Measurements from ENCODE around the gene ALK. TPM values are rescaled to one million over a fixed set of nuclear protein-coding genes. Genes with fewer than 3 reads are reported as not detected.

Gene ALK
- total RNA-seq, 4 donors from 2014 or later = 0.66 TPM; not detected in 3

DNA sequence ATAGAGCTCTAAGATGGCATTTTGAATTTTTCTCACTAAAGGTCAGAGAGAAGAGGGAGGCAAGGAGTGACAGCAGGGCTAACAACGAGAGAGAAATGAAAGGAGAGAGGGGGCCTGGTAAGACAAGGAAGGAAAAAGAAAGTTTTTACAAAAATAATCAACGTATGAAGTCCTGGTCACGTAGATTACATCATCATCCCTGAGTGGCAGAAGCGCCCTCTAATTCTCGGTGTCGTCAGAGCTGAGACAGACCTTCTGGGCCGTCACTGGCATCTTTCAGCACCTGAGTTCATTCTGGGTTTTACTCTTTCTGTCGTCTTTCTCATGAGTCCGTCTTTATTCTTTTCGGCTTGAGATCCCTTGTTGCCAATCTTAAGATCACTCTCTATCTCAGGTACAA is 329.8 kb downstream of the ALK start:
- 89% methylated on average over 10 of the region's 10 CpGs for WGBS, 2 donors
- no peak for DNase-seq (ENCODE audit: low spot score in 2 of 2)
- TF ChIP-seq, protein P1, sequence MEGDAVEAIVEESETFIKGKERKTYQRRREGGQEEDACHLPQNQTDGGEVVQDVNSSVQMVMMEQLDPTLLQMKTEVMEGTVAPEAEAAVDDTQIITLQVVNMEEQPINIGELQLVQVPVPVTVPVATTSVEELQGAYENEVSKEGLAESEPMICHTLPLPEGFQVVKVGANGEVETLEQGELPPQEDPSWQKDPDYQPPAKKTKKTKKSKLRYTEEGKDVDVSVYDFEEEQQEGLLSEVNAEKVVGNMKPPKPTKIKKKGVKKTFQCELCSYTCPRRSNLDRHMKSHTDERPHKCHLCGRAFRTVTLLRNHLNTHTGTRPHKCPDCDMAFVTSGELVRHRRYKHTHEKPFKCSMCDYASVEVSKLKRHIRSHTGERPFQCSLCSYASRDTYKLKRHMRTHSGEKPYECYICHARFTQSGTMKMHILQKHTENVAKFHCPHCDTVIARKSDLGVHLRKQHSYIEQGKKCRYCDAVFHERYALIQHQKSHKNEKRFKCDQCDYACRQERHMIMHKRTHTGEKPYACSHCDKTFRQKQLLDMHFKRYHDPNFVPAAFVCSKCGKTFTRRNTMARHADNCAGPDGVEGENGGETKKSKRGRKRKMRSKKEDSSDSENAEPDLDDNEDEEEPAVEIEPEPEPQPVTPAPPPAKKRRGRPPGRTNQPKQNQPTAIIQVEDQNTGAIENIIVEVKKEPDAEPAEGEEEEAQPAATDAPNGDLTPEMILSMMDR (IDR thresholded peaks at IDR 0.05) = no peak
- no peak for TF ChIP-seq POLR2A (IDR thresholded peaks at IDR 0.05)
- intact Hi-C loops (cut with DNase I; ENCODE audit: low total_unique reads) = no loop called here
- H3K4me3 ChIP-seq (ENCODE audit: low read depth, poor library complexity, severe bottlenecking) = no peak overlapping the region

DNA sequence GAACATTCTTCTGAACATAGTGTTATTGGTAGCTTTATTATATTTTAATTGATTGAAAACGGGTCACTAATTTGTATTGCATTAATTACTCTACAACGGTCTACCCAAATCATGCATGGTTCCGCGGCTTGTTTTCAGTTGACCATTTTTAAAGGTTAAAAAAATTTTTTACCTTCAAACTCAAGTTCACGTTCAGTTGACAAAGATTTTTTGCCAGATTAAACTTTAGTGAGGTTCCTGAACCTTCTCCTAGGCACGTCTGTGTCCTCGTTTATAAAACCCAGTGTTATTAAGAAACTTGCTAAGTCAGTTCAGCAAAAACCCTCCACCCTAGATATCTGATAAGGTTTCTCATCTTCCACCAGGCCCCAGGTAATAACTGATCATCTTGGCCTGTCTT is 331.2 kb downstream of the ALK start:
- no peak for TF ChIP-seq POLR2A (IDR thresholded peaks at IDR 0.05)
- TF ChIP-seq, protein P1 (IDR thresholded peaks at IDR 0.05) = no peak
- 79 to 84% methylated on average over 7 of the region's 7 CpGs for WGBS, 2 donors
- intact Hi-C loops (cut with DNase I; ENCODE audit: low total_unique reads) = no loop called here
- DNase-seq (ENCODE audit: low spot score in 2 of 2) = no peak
- no peak overlapping the region for H3K4me3 ChIP-seq (ENCODE audit: low read depth, poor library complexity, severe bottlenecking)

DNA sequence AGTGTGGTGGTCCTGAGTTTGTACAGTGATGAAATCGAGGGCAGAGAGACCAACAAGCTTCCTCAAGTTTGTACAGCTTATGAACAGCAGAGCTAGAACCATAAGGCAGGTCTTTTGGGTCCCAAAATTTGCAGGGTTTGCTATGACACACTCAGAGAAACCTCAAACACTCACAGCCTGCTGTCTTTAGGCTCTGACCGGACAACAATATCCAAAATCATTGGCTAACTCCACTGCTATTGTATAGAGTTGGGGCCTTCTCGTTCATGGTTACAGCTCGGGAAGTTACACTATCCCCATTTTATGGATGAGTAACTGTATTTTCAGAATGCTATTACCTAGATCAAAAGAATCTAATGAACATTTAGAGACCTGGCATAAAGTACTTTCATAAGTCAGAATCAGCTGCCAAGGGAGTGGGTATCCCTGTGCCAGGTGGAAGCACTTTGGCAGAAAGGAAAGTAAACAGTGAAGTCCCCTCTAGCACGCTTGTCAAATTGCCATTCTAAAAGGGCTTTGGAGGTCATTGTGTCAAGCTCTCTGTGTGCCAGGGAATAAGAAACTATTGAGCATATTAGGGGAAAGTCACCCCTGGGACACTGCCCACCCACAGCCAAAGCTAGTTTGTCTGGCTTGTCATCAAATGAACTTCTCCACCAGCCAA is 331.8 kb downstream of the ALK start:
- whole genome bisulfite sequencing, 2 donors = 82 to 87% methylated on average over 5 of the region's 5 CpGs

DNA sequence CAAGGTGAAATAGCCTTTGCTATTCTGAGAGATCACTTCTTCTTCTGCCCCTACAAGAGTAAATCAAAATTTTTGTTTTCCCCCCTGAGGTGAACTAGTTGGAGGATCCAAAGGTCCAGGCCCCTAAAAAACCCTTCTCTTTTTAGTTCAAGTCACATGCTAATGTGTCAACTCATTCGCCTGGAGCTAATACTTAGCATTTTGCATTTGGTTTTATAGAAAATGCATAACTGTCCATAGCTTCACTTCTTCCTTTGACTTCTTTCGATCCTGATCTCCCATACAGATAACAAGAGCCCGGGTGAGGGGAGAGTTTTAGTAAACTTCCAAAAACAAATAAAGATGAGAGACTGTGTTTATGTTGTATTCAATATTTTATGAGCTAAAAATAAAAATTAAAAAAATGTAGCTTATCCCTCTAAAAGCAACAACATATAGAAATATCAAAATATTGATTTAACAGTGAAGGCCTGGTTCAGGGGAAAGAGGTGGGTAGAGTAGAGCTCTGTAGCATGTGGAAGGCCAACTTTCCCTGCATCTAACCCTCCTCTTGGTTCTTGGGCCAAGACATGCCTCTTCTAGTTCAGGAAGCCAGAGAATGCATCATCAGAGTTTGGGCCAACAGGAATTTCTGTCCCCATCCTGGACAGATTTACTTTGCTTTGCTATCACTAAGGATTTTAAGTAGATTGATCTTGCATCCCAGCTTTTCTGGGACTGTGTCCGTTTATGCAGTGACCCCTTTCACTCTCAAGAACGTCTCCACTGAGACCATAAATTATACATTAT is 333.8 kb downstream of the ALK start:
- intact Hi-C loops (cut with DNase I; ENCODE audit: low total_unique reads) = no loop called here
- H3K4me3 ChIP-seq (ENCODE audit: low read depth, poor library complexity, severe bottlenecking) = no peak overlapping the region
- WGBS, 2 donors = 75 to 82% methylated on average over 5 of the region's 5 CpGs
- TF ChIP-seq, protein P1 (IDR thresholded peaks at IDR 0.05) = no peak
- no peak for DNase-seq (ENCODE audit: low spot score in 2 of 2)

More for the DNA sequence above, 331.8 kb downstream of the ALK start:
- no peak overlapping the region for H3K4me3 ChIP-seq (ENCODE audit: low read depth, poor library complexity, severe bottlenecking)
- TF ChIP-seq POLR2A (IDR thresholded peaks at IDR 0.05) = no peak
- TF ChIP-seq, protein P1 (IDR thresholded peaks at IDR 0.05) = no peak
- no peak for DNase-seq (ENCODE audit: low spot score in 2 of 2)
- intact Hi-C loops (cut with DNase I; ENCODE audit: low total_unique reads) = no loop called here

DNA sequence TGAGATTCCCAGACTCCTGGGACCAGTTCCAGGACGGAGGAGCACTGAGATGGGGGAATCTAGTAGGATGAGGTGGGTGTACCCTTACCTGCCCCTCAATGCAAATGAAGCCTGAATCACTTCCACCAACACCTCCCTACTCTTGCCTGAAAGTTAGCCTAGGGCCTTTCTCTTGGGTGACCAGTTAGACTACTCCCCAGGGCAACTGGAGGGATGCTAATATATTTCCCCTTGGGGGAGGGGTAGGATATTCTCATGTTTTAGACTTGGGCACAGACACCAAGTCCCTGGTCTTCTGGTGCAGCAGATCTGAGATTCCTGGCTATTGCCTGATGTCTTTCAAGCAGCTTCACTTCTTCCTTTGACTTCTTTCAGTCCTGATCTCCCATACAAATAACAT is 334.5 kb downstream of the ALK start:
- H3K4me3 ChIP-seq (ENCODE audit: low read depth, poor library complexity, severe bottlenecking) = no peak overlapping the region
- intact Hi-C loops (cut with DNase I; ENCODE audit: low total_unique reads) = no loop called here
- 78 to 90% methylated on average over 1 of the region's 1 CpG for WGBS, 2 donors
- no peak for TF ChIP-seq POLR2A (IDR thresholded peaks at IDR 0.05)
- TF ChIP-seq, protein P1 (IDR thresholded peaks at IDR 0.05) = no peak
- DNase-seq (ENCODE audit: low spot score in 2 of 2) = no peak
